ENCODE results near the gene FECH. TPM values are rescaled to one million over a fixed set of nuclear protein-coding genes. Genes with fewer than 3 reads are reported as not detected.
A peak's percentile ranks its signal among the peaks of the same experiment; 100 is the strongest.

FECH gene
- total and polyA plus RNA-seq, 11 donors, result 4.7 to 93.3 (median 41.4) TPM

GRCh38 chr18:57630754-57631595 is 44.5 kb upstream of the FECH start:
- intact Hi-C loops (cut with DNase I), result loop anchor here in 5 of 10 donors (2.0 to 10.0 kb wide), 7 partner anchors 174 to 494 kb away; partner anchors contain the start of genes ATP8B1 (in 1 of the 5) and NEDD4L (in 1 of the 5)
- Histone ChIP-seq H3K27me3 (no peaks in the 10 kb centered on the region), H3K36me3 (no peaks in the 10 kb centered on the region), H3K4me3 (peak overlapping the region; percentile 50 to 81 (median 70)), H3K9me3 (no peaks in the 10 kb centered on the region), H3K4me1 (peaks cover 0 to 18% (median 9%) of the 10 kb centered on the region in 12 donors), H3K27ac (peak overlapping the region in 8 of 12 donors; percentile 42 to 90 (median 84))
- peak in 1 of 4 donors; percentile 6 for ATAC-seq
- DNase-seq, result no peak
- WGBS, 4 donors, result 57 to 60% (median 60%) methylated on average over 13 of the region's 13 CpGs
- TF ChIP-seq POLR2A (IDR thresholded peaks at IDR 0.05) (no peak), CTCF (IDR thresholded peaks at IDR 0.05) (no peak)

- intact Hi-C loops (cut with DNase I), result loop anchor here in 5 of 10 donors (2.0 to 10.0 kb wide), 7 partner anchors 175 to 495 kb away; partner anchors contain the start of genes ATP8B1 (in 1 of the 5) and NEDD4L (in 1 of the 5)
- Histone ChIP-seq H3K36me3 (no peaks in the 10 kb centered on the region), H3K4me3 (peak overlapping the region; percentile 50 to 81 (median 70)), H3K27me3 (no peaks in the 10 kb centered on the region), H3K4me1 (peaks cover 0 to 18% (median 9%) of the 10 kb centered on the region in 12 donors), H3K9me3 (no peaks in the 10 kb centered on the region), H3K27ac (peak overlapping the region in 11 of 12 donors; percentile 42 to 90 (median 83))
- ATAC-seq (peak; percentile 98 to 99 (median 98)), DNase-seq (peak; percentile 97 to 98 (median 98))
- 4 to 6% (median 5%) methylated on average over 50 to 52 of the region's 52 CpGs for WGBS, 4 donors
- TF ChIP-seq POLR2A (IDR thresholded peaks at IDR 0.05) (peak in 1 of 2 donors; percentile 40), CTCF (IDR thresholded peaks at IDR 0.05) (peak; percentile 56 to 95 (median 70))
These were observed 43.7 kb upstream of the FECH start for GRCh38 chr18:57630002-57630753.

GRCh38 chr18:57629422-57629821 is 42.9 kb upstream of the FECH start:
- WGBS, 4 donors, result 91 to 97% (median 96%) methylated on average over 9 of the region's 9 CpGs
- TF ChIP-seq POLR2A (IDR thresholded peaks at IDR 0.05), result no peak
- TF ChIP-seq CTCF (IDR thresholded peaks at IDR 0.05), result no peak

More at GRCh38 chr18:57629422-57629821, 42.9 kb upstream of the FECH start:
- H3K27ac ChIP-seq, result peak overlapping the region in 7 of 12 donors; percentile 72 to 90 (median 84)
- ATAC-seq (no peak), DNase-seq (no peak)
- no peaks in the 10 kb centered on the region for H3K36me3 ChIP-seq
- no peaks in the 10 kb centered on the region for H3K27me3 ChIP-seq
- intact Hi-C loops (cut with DNase I), result loop anchor here in 6 of 10 donors (10.0 kb wide), 3 partner anchors 255 to 495 kb away; partner anchors contain the start of gene NEDD4L (in 5 of the 6)
- peak overlapping the region in 11 of 12 donors; percentile 50 to 81 (median 70) for H3K4me3 ChIP-seq
- H3K4me1 ChIP-seq, result peaks cover 0 to 18% (median 9%) of the 10 kb centered on the region in 12 donors
- no peaks in the 10 kb centered on the region for H3K9me3 ChIP-seq
